Activated naive CD8-positive, alpha-beta T cell treated with anti-CD3 and anti-CD28 coated beads, Interleukin-2, amount 50 U/mL, for 16 hours (primary cell): Measurements from ENCODE around the gene UNC79.
"Not testable (repeated sequence)": the region's sequence is repeated elsewhere in the genome, so short reads cannot be mapped to it uniquely, and the experiment has no call there.

Experiments
- DNase-seq: peaks from one replicate; pipeline ENCODE4 v3.0.0-alpha.2; 2020; ENCODE audit warnings: low read depth, low spot score

Gene UNC79

GRCh38 chr14:93430315-93431035 is at the start of gene UNC79:
Gene UNC79, plus strand, starts transcription at chr14:93430939. Its CDS starts 91 bp downstream, at chr14:93431030.
- DNase-seq = no peak

- DNase-seq = no peak
These were observed 49.1 kb upstream of the UNC79 start for GRCh38 chr14:93381644-93382043.

- not testable (repeated sequence) for DNase-seq
These were observed 46.5 kb upstream of the UNC79 start for GRCh38 chr14:93384256-93384655.

GRCh38 chr14:93395231-93395630 is 35.5 kb upstream of the UNC79 start:
- no peak for DNase-seq

GRCh38 chr14:93396456-93396855 is 34.3 kb upstream of the UNC79 start:
- no peak for DNase-seq

GRCh38 chr14:93398491-93398890 is 32.2 kb upstream of the UNC79 start:
- no peak for DNase-seq

GRCh38 chr14:93402951-93403350 is 27.8 kb upstream of the UNC79 start:
- no peak for DNase-seq

- DNase-seq = no peak
These were observed 20.7 kb upstream of the UNC79 start for GRCh38 chr14:93410021-93410420.

GRCh38 chr14:93410893-93411292 is 19.8 kb upstream of the UNC79 start:
- DNase-seq = no peak

- DNase-seq = not testable (repeated sequence)
These were observed 5.6 kb upstream of the UNC79 start for GRCh38 chr14:93425136-93425535.

GRCh38 chr14:93426750-93427149 is 4.0 kb upstream of the UNC79 start:
- no peak for DNase-seq

GRCh38 chr14:93431036-93431670 is 414 bp downstream of the UNC79 start:
- DNase-seq = no peak

- no peak for DNase-seq
These were observed 23.5 kb downstream of the UNC79 start for GRCh38 chr14:93454224-93454623.

GRCh38 chr14:93456356-93456755 is 25.6 kb downstream of the UNC79 start:
- DNase-seq = no peak

GRCh38 chr14:93458234-93458633 is 27.5 kb downstream of the UNC79 start:
- no peak for DNase-seq

- DNase-seq = no peak
These were observed 31.7 kb downstream of the UNC79 start for GRCh38 chr14:93462479-93462878.

GRCh38 chr14:93464271-93464670 is 33.5 kb downstream of the UNC79 start:
- DNase-seq = no peak

- DNase-seq = no peak
These were observed 44.7 kb downstream of the UNC79 start for GRCh38 chr14:93475471-93475870.

GRCh38 chr14:93476305-93476704 is 45.6 kb downstream of the UNC79 start:
- DNase-seq = no peak

- DNase-seq = not testable (repeated sequence)
These were observed 48.3 kb downstream of the UNC79 start for GRCh38 chr14:93479074-93479473.

GRCh38 chr14:93480867-93481266 is 50.1 kb downstream of the UNC79 start:
- DNase-seq = no peak

- DNase-seq = no peak
These were observed 51.0 kb downstream of the UNC79 start for GRCh38 chr14:93481758-93482157.

- DNase-seq = no peak
These were observed 59.3 kb downstream of the UNC79 start for GRCh38 chr14:93490001-93490400.
